HEK293T (cell line): ENCODE data around the gene EREG.

ENCODE experiments used
- CTCF ChIA-PET: fragments of 350-600 bp; formaldehyde crosslinking; extraction: SDS; loops from one replicate; lab custom pipeline; 2021; ENCODE audit warnings: antibody characterized with exemption, inconsistent platforms; lab: Yijun Ruan, JAX
- POLR2A ChIA-PET: fragments of 350-600 bp; formaldehyde crosslinking; extraction: SDS; loops from one replicate; lab custom pipeline; 2020; ENCODE audit warnings: antibody characterized with exemption, inconsistent platforms; lab: Yijun Ruan, JAX
- DNase-seq: peaks from one replicate; pipeline ENCODE4 v3.0.0; 2012; ENCODE audit warnings: mixed read lengths; ENCODE audit errors: extremely low spot score
- ARNT ChIP-seq: fragments of 450-650 bp; IDR thresholded peaks from 2 replicates; pipeline ENCODE4 v1.6.1; 2017; ENCODE audit warnings: mild to moderate bottlenecking
- BHLHE40 ChIP-seq: fragments of 450-650 bp; IDR thresholded peaks from 2 replicates; pipeline ENCODE4 v1.6.1; 2016; ENCODE audit warnings: mild to moderate bottlenecking, moderate library complexity, borderline replicate concordance
- CTBP1 ChIP-seq: fragments of 450-650 bp; IDR thresholded peaks from 2 replicates; pipeline ENCODE4 v1.6.1; 2016; ENCODE audit warnings: borderline replicate concordance
- ELF4 ChIP-seq: fragments of 450-650 bp; IDR thresholded peaks from 2 replicates; pipeline ENCODE4 v1.6.1; 2017; ENCODE audit warnings: antibody characterized with exemption
- FOXA1 ChIP-seq: fragments of 450-650 bp; IDR thresholded peaks from 2 replicates; pipeline ENCODE4 v1.6.1; 2016; ENCODE audit warnings: mild to moderate bottlenecking
- FOXK2 ChIP-seq: fragments of 450-650 bp; IDR thresholded peaks from 2 replicates; pipeline ENCODE4 v1.6.1; 2016; ENCODE audit warnings: mild to moderate bottlenecking
- FOXM1 ChIP-seq: fragments of 450-650 bp; IDR thresholded peaks from 2 replicates; pipeline ENCODE4 v1.6.1; 2017; ENCODE audit warnings: mild to moderate bottlenecking, borderline replicate concordance
- HDGF ChIP-seq: fragments of 450-650 bp; IDR thresholded peaks from 2 replicates; pipeline ENCODE4 v1.6.1; 2017; ENCODE audit warnings: antibody characterized with exemption, borderline replicate concordance
- L3MBTL2 ChIP-seq: fragments of 450-650 bp; conservative IDR thresholded peaks from 2 replicates; pipeline ENCODE4 v1.6.1; 2016; ENCODE audit warnings: mild to moderate bottlenecking
- LEF1 ChIP-seq: fragments of 450-650 bp; IDR thresholded peaks from 2 replicates; pipeline ENCODE4 v1.6.1; 2017; ENCODE audit warnings: mild to moderate bottlenecking, borderline replicate concordance
- NFRKB ChIP-seq: fragments of 450-650 bp; IDR thresholded peaks from 2 replicates; pipeline ENCODE4 v1.6.1; 2016; ENCODE audit warnings: mild to moderate bottlenecking, moderate library complexity
- PKNOX1 ChIP-seq: fragments of 450-650 bp; IDR thresholded peaks from 2 replicates; pipeline ENCODE4 v1.6.1; 2016
- SP1 ChIP-seq: fragments of 450-650 bp; IDR thresholded peaks from 2 replicates; pipeline ENCODE4 v1.6.1; 2017
- SUZ12 ChIP-seq: fragments of 450-650 bp; IDR thresholded peaks from 2 replicates; pipeline ENCODE4 v1.6.1; 2016; ENCODE audit warnings: mild to moderate bottlenecking
- TARDBP ChIP-seq: fragments of 450-650 bp; IDR thresholded peaks from 2 replicates; pipeline ENCODE4 v1.6.1; 2016
- ZNF384 ChIP-seq: fragments of 450-650 bp; IDR thresholded peaks from 2 replicates; pipeline ENCODE4 v1.6.1; 2016

Gene EREG

GRCh38 chr4:74402692-74403456 is 37.9 kb downstream of the EREG start:
- ChIA-PET POLR2A (no interaction called here), CTCF (interaction anchor here (0.6 to 1.0 kb wide), 3 partner anchors 8 to 32 kb away, joined by 3 to 4 read pairs (median 4); no protein-coding TSS in a partner anchor)
- TF ChIP-seq FOXK2 (no peak), SUZ12 (no peak), BHLHE40 (no peak), ARNT (no peak), HDGF (no peak), LEF1 (no peak), ELF4 (no peak), L3MBTL2 (no peak), FOXM1 (no peak), SP1 (no peak), TARDBP (no peak), ZNF384 (no peak), FOXA1 (no peak), CTBP1 (no peak), PKNOX1 (no peak), NFRKB (no peak)
- DNase-seq: no peak

- DNase-seq: no peak
- ChIA-PET CTCF (no interaction called here), POLR2A (no interaction called here)
- TF ChIP-seq ZNF384 (no peak), NFRKB (no peak), LEF1 (no peak), PKNOX1 (no peak), BHLHE40 (no peak), CTBP1 (no peak), HDGF (no peak)
Observed at GRCh38 chr4:74407891-74408290, 42.9 kb downstream of the EREG start.

DNA sequence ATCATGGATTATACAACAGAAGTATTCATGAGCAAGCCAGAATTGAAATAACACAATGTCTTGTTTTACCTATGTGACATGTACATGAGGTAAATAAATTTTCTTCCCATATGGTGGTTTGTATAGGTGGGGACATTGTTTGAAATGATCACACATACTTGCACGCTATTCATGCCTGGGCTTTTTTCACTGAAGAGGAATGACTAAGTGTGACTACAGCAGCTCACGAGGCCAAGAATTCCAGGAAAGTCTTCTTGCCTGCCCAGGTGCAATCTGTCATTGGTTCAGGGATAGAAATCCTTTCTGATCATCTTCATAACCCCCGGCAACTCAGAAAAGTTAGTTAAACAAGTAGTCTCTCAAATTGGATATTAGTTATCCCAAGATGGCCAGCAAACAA is 43.7 kb downstream of the EREG start:
- DNase-seq: no peak
- CTCF ChIA-PET: no interaction called here
- POLR2A ChIA-PET: no interaction called here
- TF ChIP-seq SP1 (no peak), BHLHE40 (no peak), LEF1 (no peak), ZNF384 (no peak), ELF4 (no peak), L3MBTL2 (no peak), FOXK2 (no peak), SUZ12 (no peak), PKNOX1 (no peak), TARDBP (no peak), FOXA1 (no peak), FOXM1 (no peak), HDGF (no peak), NFRKB (no peak), CTBP1 (no peak), ARNT (no peak)

DNA sequence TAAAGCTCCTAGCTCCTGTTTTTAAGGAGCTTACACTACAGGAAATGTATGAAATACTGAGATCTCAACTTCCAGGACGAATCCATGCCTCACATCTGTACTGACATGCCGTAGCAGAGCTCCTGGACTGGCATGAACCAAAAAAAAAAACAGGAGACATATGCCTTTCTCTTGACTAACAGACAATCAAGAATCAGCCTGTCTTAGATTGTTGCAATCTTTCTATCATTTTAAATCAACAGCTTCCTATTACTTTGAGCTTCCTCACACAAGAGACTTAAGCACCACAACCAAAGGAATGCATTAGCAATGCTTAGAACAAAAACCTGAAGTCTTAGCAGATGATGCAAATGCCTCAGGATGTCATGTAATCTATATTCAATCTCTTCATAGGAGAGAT is 45.3 kb downstream of the EREG start:
- POLR2A ChIA-PET: no interaction called here
- CTCF ChIA-PET: interaction anchor here (0.5 to 0.6 kb wide), 2 partner anchors 8 to 610 kb away, joined by 4 to 9 read pairs; no protein-coding TSS in a partner anchor
- TF ChIP-seq ZNF384 (no peak), BHLHE40 (no peak), SP1 (no peak), FOXK2 (no peak), FOXA1 (no peak), NFRKB (no peak), ELF4 (no peak), FOXM1 (no peak), L3MBTL2 (no peak), HDGF (no peak), ARNT (no peak), PKNOX1 (no peak), LEF1 (no peak)
- DNase-seq: no peak

DNA sequence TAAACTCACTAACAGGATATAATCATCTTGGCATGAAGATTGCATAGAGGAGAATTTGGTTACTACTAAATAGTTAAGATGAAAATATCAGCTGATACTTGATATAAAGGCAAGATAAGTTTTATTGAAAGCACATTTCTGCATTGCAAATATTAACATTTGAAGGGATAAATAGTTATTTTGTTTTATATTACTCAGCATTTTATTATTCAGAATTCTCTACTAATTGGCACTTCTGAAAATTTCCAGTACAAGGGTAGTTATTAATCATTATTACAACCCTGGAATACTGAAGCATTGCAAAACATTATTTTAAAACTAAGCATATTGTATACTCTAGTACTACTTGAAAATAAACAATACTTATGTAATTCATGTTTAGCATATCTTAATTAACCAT is 47.3 kb downstream of the EREG start:
- POLR2A ChIA-PET: no interaction called here
- no peak for DNase-seq
- no peak for TF ChIP-seq NFRKB
- TF ChIP-seq TARDBP: no peak
- TF ChIP-seq ELF4: no peak
- no peak for TF ChIP-seq L3MBTL2
- no peak for TF ChIP-seq FOXA1
- TF ChIP-seq CTBP1: no peak
- TF ChIP-seq SUZ12: no peak
- no peak for TF ChIP-seq LEF1
- no peak for TF ChIP-seq HDGF
- TF ChIP-seq ARNT: no peak
- TF ChIP-seq SP1: no peak
- no peak for TF ChIP-seq FOXK2
- no peak for TF ChIP-seq PKNOX1
- no peak for TF ChIP-seq FOXM1
- no peak for TF ChIP-seq BHLHE40
- CTCF ChIA-PET: no interaction called here
